Activated naive CD4-positive, alpha-beta T cell treated with anti-CD3 and anti-CD28 coated beads, Interleukin-2, amount 50 U/mL, for 16 hours (primary cell): ENCODE measurements around the gene IP6K2.
A peak's percentile ranks its signal among the peaks of the same experiment; 100 is the strongest.
"Not testable (repeated sequence)": the region's sequence is repeated elsewhere in the genome, so short reads cannot be mapped to it uniquely, and the experiment has no call there.

Experiments
- DNase-seq: peaks from one replicate; pipeline ENCODE4 v3.0.0-alpha.2; 2020

Gene IP6K2, protein sequence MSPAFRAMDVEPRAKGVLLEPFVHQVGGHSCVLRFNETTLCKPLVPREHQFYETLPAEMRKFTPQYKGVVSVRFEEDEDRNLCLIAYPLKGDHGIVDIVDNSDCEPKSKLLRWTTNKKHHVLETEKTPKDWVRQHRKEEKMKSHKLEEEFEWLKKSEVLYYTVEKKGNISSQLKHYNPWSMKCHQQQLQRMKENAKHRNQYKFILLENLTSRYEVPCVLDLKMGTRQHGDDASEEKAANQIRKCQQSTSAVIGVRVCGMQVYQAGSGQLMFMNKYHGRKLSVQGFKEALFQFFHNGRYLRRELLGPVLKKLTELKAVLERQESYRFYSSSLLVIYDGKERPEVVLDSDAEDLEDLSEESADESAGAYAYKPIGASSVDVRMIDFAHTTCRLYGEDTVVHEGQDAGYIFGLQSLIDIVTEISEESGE

GRCh38 chr3:48716982-48717746, at the start of gene IP6K2:
Gene IP6K2, minus strand, starts transcription at chr3:48717221. Its CDS starts 21,930 bp downstream, at chr3:48695291.
- peak; percentile 99 for DNase-seq

GRCh38 chr3:48765376-48765775, 48.4 kb upstream of the IP6K2 start:
- no peak for DNase-seq

GRCh38 chr3:48762816-48763215, 45.8 kb upstream of the IP6K2 start:
- DNase-seq, result no peak

GRCh38 chr3:48759991-48760540, 43.0 kb upstream of the IP6K2 start:
- not testable (repeated sequence) for DNase-seq

DNA sequence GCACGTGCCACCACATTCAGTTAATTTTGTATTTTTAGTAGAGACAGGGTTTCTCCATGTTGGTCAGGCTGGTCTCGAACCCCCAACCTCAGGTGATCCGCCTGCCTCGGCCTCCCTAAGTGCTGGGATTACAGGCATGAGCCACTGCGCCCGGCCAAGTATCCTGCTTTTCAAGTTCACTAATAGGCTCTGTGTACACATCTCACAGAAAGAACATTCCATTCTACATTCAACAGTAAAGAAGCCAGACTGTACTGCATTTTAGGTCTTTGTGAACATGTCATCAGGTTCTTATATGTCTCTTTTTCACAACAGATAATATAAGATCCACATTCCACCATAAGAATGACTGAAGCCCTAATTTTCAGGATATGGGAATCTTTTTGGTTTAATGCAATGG, 42.5 kb upstream of the IP6K2 start:
- not testable (repeated sequence) for DNase-seq

GRCh38 chr3:48759071-48759470, 42.0 kb upstream of the IP6K2 start:
- no peak for DNase-seq

DNA sequence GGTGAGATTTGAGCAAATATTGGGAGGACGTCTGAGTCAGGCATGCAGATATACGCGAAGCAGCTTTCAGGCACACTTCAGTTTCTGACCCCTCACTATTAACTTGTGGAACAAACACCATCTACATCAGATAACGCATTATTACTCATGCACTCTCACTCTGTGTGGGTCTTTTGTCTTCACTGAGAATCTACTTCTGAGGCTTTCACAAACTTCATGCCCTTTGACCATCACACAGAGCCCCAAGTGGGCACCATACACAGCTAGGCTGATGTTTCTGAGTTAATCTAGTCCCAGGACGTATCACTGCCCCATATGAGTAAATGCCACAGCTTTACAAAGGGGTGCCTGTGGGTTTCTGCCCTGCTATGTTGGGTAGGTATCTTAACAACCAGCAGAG, 39.6 kb upstream of the IP6K2 start:
- no peak for DNase-seq

GRCh38 chr3:48750856-48751255, 33.8 kb upstream of the IP6K2 start:
- DNase-seq, result no peak

- DNase-seq, result no peak
Observed at GRCh38 chr3:48748754-48749153, 31.7 kb upstream of the IP6K2 start.

DNA sequence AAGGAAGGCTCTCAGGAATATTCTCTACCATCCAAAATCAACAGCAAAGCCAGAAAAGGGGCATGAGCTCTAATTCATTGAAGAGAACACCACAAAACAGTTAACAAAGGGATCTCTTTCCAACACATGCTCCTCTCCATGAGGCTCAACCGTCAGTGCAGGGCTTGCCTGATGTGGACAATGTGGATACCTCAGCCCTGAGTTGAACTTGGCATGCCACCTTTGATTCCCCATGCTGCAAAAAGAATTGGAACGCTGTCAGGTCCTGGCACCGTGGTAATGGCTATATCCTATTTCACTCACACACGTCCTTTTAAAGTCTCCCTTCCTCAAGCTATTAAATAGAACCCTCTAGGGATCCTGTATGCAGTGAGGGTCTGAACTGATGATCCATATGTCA, 30.7 kb upstream of the IP6K2 start:
- DNase-seq, result no peak

DNA sequence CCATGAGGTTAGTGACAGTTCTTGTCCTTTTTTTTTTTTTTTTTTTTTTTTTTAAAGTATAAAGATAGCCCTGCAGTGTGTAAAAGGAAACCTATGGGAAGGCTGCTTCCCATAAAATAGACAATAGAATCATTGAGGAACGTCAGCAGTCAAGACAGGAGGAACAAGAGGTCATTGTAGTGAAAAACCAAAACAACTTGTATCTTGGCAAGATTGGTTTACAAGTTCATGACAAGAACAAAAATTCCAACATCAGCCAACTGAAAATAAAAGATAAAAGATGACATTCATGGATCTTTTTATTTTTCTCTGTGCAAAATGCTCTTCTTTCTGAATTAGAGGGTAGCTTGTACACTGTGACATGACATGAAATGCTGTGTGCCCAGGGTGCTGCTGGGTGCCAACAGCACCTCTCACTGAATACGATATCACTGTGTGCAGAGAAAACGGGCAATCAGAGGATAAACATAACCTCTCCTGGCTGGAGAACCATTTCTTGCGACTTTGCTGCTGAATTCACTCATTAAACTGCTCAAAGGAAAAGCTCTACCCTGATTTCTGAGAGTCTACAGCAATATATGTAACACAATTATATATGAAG, 30.1 kb upstream of the IP6K2 start:
- DNase-seq, result no peak

- DNase-seq, result no peak
Observed at GRCh38 chr3:48743773-48744172, 26.8 kb upstream of the IP6K2 start.

DNA sequence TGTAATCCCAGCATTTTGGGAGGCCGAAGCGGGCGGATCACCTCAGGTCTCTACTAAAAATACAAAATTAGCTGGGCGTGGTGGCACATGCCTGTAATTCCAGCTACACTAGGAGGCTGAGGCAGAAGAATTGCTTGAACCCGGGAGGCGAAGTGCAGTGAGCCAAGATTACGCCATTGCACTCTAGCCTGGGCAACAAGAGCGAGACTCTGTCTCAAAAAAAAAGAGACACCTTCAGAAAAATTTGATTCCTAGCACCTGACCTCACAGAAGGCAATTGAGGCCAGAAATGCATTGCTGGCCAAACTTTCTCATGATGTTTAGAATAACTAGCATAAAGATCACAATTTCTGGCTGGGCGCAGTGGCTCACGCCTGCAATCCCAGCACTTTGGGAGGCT, 24.2 kb upstream of the IP6K2 start:
- not testable (repeated sequence) for DNase-seq

DNA sequence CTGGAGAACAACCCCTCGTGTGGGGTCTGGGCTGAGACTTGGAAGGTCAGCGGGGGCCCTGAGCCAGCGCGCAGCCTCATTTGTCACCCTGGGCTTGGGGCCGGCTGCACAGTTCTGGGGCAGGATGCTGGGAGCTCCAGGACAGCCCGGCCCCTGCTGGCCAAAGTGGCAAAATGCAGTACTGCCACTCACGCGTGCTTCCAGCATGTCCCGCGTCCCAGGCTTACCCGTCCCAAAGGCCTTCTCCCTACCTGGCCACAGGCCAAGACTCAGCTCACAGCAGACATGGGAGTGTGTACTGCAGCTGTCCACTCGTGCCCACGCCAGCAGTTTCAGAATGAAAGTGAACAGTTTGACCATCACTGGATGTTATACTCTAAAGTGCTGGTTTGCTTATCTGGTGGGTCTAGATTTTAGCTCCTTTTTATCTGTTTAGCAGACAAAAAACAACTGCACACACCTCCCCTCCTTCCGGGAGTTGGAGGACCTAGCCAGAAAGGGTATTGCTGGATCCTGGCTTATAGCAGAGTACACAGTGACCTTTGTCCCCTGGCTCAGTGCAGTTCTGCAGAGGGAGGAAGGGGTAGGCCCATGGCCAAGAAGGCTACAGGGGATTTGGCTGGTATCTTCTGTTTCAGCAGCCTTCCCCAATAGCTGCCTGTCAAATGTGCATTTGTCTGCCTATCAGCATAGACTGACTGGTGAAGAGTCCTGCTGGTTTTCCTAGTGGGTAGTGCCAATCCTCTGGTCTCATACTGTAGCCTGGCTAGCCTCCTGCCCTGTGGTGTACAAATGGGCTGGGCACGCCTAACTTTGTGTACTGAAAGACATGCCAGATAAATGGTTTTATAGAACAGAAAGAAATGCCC, 23.2 kb upstream of the IP6K2 start:
- peak; percentile 49 for DNase-seq

DNA sequence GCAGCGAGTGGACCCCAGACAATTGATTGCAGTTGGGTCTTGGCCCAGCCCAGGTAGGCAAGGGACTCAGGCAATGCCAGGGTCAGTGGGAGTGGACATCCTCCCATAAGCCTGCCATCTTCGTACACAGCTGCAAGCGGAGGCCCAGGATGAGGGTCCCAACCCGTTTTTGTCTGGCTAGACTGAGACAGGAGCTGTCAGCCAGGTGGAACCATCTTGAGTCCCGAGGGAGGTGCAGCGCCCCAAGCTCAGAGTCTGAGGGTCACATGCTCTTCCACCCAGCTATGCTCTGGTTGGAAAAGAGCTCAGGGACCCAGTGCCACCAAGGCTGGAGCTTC, 22.6 kb upstream of the IP6K2 start:
- DNase-seq, result no peak

DNA sequence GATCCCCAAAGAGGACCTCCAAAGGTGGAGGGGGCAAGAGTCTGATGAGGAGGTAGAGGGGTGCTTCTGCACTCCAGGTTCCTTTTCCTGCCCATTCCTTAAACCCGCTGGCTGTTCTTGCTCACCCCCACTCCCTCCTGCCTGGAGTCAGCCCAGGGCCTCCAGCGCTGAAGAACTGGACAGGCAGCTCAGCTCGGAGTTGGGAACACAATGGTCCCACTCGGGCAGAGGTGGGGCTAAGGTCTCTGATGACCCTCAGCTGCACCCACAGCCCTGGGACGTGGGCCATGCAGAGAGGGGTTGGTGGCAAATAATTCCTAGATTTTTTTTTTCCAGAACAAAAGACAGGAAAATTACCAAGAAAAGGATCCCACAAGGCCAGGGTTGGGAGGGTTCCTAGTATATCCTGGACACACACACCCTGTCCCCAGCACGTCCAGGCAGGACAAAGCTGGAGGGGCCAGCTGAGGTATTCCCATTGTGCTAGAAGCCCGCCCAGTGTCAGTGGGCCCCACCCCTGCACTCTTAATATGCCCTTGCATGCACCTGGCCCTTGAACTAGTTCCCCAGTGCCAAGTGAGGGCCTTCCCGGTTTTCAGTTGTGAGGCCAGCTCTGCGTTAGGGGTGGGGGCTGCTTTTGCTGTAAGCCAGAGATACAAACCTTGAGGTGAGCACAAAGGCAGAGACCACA, 22.1 kb upstream of the IP6K2 start:
- no peak for DNase-seq

DNA sequence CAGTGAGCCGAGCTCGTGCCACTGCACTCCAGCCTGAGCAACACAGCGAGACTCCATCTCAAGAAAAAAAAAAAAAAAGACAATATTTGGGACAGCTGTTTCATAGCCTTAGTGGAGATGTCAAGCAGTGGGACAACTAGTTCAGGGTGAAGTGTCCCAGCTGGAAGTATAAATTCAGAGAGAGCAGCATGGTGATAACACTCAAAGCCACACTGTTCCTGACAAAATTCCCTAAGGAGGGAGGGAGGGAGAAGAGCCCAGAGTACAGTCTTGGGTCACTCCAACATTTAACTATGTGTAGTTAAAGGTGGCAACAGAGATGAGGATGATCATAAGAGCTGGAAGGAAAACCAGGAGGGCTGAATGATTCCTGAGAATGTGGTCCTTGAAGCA, 21.1 kb upstream of the IP6K2 start:
- DNase-seq, result no peak

DNA sequence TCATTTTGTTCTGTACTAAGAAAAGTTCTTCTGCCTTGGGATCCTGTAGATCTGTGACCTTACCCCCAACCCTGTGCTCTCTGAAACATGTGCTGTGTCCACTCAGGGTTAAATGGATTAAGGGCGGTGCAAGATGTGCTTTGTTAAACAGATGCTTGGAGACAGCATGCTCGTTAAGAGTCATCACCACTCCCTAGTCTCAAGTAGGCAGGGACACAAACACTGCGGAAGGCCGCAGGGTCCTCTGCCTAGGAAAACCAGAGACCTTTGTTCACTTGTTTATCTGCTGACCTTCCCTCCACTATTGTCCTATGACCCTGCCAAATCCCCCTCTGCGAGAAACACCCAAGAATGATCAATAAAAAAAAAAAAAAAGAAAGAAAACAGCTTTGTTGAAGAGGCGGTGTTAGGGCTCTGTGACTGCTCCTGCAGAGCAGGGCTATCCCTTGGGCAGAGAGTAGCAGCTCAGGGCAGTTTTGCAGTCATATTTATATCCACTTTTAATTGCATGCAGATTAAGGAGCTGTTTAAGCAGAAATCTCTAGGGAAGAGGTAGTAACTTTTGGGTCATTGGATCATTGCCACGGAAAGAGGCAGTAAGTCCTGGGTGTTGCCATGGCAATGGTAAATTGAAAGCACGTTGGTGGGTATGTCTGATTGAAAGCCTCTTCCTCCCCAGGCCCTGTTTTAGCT, 18.2 kb upstream of the IP6K2 start:
- not testable (repeated sequence) for DNase-seq

DNA sequence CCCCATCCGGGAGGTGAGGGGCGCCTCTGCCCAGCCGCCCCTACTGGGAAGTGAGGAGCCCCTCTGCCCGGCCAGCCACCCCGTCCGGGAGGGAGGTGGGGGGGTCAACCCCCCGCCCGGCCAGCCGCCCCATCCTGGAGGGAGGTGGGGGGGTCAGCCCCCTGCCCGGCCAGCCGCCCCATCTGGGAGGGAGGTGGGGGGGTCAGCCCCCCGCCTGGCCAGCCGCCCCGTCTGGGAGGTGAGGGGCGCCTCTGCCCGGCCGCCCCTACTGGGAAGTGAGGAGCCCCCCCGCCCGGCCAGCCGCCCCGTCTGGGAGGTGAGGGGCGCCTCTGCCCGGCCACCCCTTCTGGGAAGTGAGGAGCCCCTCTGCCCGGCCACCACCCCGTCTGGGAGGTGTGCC, 17.5 kb upstream of the IP6K2 start:
- not testable (repeated sequence) for DNase-seq

GRCh38 chr3:48733752-48734518, 16.9 kb upstream of the IP6K2 start:
- not testable (repeated sequence) for DNase-seq

- no peak for DNase-seq
Observed at GRCh38 chr3:48727511-48727910, 10.5 kb upstream of the IP6K2 start.
